ENCODE measurements around the gene MEIS1.

DNA sequence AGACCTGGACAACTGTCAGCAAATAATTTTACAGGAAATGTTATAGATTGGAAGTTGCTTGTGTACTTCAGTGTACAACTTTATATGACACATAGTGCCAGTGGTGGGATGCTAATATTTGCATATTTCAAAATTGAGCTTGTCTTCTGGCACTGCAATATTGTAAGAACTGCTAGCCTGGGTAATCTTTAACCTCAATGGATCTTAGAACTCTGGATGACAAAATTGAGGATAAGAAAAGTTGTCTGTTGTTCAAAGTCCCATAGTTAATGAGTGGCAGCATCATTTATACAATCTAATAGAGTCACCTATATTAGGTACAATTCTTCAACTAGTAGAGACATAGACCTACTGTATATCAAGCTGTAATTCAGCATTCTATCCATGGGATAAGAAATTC lies 110.3 kb downstream of the MEIS1 start:
- TF ChIP-seq SIN3A (IDR thresholded peaks at IDR 0.05; ENCODE audit: borderline replicate concordance, insufficient read depth, low read length): no peak
- TF ChIP-seq TAF1 (IDR thresholded peaks at IDR 0.05; ENCODE audit: borderline replicate concordance, insufficient read depth, low read length): no peak
- TF ChIP-seq, protein P1, sequence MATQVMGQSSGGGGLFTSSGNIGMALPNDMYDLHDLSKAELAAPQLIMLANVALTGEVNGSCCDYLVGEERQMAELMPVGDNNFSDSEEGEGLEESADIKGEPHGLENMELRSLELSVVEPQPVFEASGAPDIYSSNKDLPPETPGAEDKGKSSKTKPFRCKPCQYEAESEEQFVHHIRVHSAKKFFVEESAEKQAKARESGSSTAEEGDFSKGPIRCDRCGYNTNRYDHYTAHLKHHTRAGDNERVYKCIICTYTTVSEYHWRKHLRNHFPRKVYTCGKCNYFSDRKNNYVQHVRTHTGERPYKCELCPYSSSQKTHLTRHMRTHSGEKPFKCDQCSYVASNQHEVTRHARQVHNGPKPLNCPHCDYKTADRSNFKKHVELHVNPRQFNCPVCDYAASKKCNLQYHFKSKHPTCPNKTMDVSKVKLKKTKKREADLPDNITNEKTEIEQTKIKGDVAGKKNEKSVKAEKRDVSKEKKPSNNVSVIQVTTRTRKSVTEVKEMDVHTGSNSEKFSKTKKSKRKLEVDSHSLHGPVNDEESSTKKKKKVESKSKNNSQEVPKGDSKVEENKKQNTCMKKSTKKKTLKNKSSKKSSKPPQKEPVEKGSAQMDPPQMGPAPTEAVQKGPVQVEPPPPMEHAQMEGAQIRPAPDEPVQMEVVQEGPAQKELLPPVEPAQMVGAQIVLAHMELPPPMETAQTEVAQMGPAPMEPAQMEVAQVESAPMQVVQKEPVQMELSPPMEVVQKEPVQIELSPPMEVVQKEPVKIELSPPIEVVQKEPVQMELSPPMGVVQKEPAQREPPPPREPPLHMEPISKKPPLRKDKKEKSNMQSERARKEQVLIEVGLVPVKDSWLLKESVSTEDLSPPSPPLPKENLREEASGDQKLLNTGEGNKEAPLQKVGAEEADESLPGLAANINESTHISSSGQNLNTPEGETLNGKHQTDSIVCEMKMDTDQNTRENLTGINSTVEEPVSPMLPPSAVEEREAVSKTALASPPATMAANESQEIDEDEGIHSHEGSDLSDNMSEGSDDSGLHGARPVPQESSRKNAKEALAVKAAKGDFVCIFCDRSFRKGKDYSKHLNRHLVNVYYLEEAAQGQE (IDR thresholded peaks at IDR 0.05; ENCODE audit: insufficient read depth in 1 of 2, low read depth in 2 of 2, low read length in 2 of 2): no peak
- TF ChIP-seq POLR2AphosphoS5 (IDR thresholded peaks at IDR 0.05; ENCODE audit: low read depth, low read length): no peak

Data from PFSK-1 (cell line).